GM12878 (cell line): ENCODE data around the gene HNMT. TPM values are rescaled to one million over a fixed set of nuclear protein-coding genes. Genes with fewer than 3 reads are reported as not detected.

ENCODE experiments used
- ATAC-seq: fragments of 200-7000 bp; cut with Tn5 transposase; 3 replicates; pipeline ENCODE4 v1.9.1; 2020; ENCODE audit warnings: mild to moderate bottlenecking, moderate library complexity
- BruUV-seq: library from RNA; stranded (reverse); fragments of 400-500 nt; replicated peaks from 2 replicates; lab custom pipeline; 2021; lab: Mats Ljungman, UMichigan
- CTCF ChIA-PET: fragments of 300-600 bp; sonication (Branson Sonifier 250); formaldehyde crosslinking; extraction: SDS; loops from one replicate; lab custom pipeline; 2021; ENCODE audit warnings: inconsistent platforms; lab: Yijun Ruan, JAX
- POLR2A ChIA-PET: fragments of 350-600 bp; formaldehyde crosslinking; extraction: SDS; loops from one replicate; lab custom pipeline; 2021; ENCODE audit warnings: inconsistent platforms; lab: Charles Lee
- RAD21 ChIA-PET: fragments of 300-600 bp; sonication (Branson Sonifier 250); formaldehyde crosslinking; loops from one replicate; lab custom pipeline; 2023; ENCODE audit warnings: antibody characterized with exemption; ENCODE audit not compliant: unreplicated experiment; lab: Charles Lee
- SMC1A ChIA-PET: fragments of 300-600 bp; sonication (Branson Sonifier 250); formaldehyde crosslinking; loops from one replicate; lab custom pipeline; 2023; ENCODE audit not compliant: unreplicated experiment, uncharacterized antibody; lab: Charles Lee
- DNase-seq: peaks from one replicate; pipeline ENCODE4 v3.0.0-alpha.2; 2011; ENCODE audit warnings: low read depth, low spot score
- FAIRE-seq: peaks from 3 replicates; lab custom pipeline; 2011; peaks lifted over from hg19 to GRCh38; lab: Jason Lieb, UNC
- H2AFZ ChIP-seq: 2 replicates; pipeline ENCODE4 v1.6.0; 2011; ENCODE audit warnings: low read depth, low read length, control low read depth; ENCODE audit not compliant: control insufficient read depth
- H3K27ac ChIP-seq: 2 replicates; pipeline ENCODE4 v1.5.1; 2011; ENCODE audit warnings: control low read depth; ENCODE audit not compliant: control insufficient read depth, insufficient read depth
- H3K27me3 ChIP-seq, 2 experiments: replicated peaks in 1 of 2; 2 replicates each; pipeline versions ENCODE4 v1.6.0 to v1.6.1; 2011; ENCODE audit warnings: low read length in 1 of 2; ENCODE audit not compliant: control insufficient read depth in 2 of 2, insufficient read depth in 2 of 2
- H3K36me3 ChIP-seq, 2 experiments: 2 replicates each; pipeline ENCODE4 v1.5.1; 2011; ENCODE audit warnings: low read length in 1 of 2; ENCODE audit not compliant: control insufficient read depth in 2 of 2, insufficient read depth in 2 of 2
- H3K4me1 ChIP-seq: 2 replicates; pipeline ENCODE4 v1.6.1; 2011; ENCODE audit warnings: mild to moderate bottlenecking, low read length, moderate library complexity, mixed read lengths; ENCODE audit not compliant: control insufficient read depth, insufficient read depth
- H3K4me2 ChIP-seq: 2 replicates; pipeline ENCODE4 v1.6.0; 2011; ENCODE audit warnings: control low read depth; ENCODE audit not compliant: control insufficient read depth, insufficient read depth
- H3K4me3 ChIP-seq: fragments of 200-600 bp; sonication (generic); 2 replicates; pipeline ENCODE4 v1.5.1; 2016
- H3K79me2 ChIP-seq: 2 replicates; pipeline ENCODE4 v1.6.0; 2011; ENCODE audit warnings: low read length; ENCODE audit not compliant: control insufficient read depth, insufficient read depth
- H3K9ac ChIP-seq: 2 replicates; pipeline ENCODE4 v1.8.0; 2011; ENCODE audit warnings: low read length, control low read depth, mixed read lengths; ENCODE audit not compliant: control insufficient read depth, insufficient read depth
- H3K9me3 ChIP-seq: replicated peaks from 3 replicates; pipeline ENCODE4 v1.5.1; 2011; ENCODE audit warnings: mild to moderate bottlenecking, low read length; ENCODE audit not compliant: control insufficient read depth, insufficient read depth
- H4K20me1 ChIP-seq: 2 replicates; pipeline ENCODE4 v1.6.0; 2011; ENCODE audit not compliant: control insufficient read depth, insufficient read depth
- CREM ChIP-seq: IDR thresholded peaks from 2 replicates; pipeline ENCODE4 v1.6.1; 2014; ENCODE audit warnings: antibody characterized with exemption, low read depth
- EGR1 ChIP-seq, 2 experiments: IDR thresholded peaks; 1 replicate in 1 of 2; 2 replicates in 1 of 2; pipeline ENCODE4 v1.6.1; 2011 to 2012; ENCODE audit warnings: low read depth in 2 of 2, low read length in 2 of 2, borderline replicate concordance in 1 of 2, mild to moderate bottlenecking in 1 of 2, moderate library complexity in 1 of 2
- MTA2 ChIP-seq: fragments of 450-650 bp; IDR thresholded peaks from 2 replicates; pipeline ENCODE4 v1.6.1; 2016; ENCODE audit warnings: low read depth, mild to moderate bottlenecking, moderate library complexity
- PBX3 ChIP-seq: IDR thresholded peaks from 2 replicates; pipeline ENCODE4 v1.6.1; 2011; ENCODE audit warnings: mild to moderate bottlenecking, low read depth, low read length, moderate library complexity; ENCODE audit not compliant: insufficient replicate concordance
- SMARCA5 ChIP-seq: fragments of 450-650 bp; IDR thresholded peaks from 2 replicates; pipeline ENCODE4 v1.6.1; 2017; ENCODE audit warnings: mild to moderate bottlenecking
- STAT3 ChIP-seq: IDR thresholded peaks from 2 replicates; pipeline ENCODE4 v1.6.1; 2011; ENCODE audit warnings: low read depth, low read length, improper control_type of control experiment
- TCF12 ChIP-seq: IDR thresholded peaks from 2 replicates; pipeline ENCODE4 v1.6.1; 2011; ENCODE audit warnings: low read depth, mild to moderate bottlenecking, low read length
- WRNIP1 ChIP-seq: IDR thresholded peaks from 2 replicates; pipeline ENCODE4 v1.6.1; 2011; ENCODE audit warnings: low read depth, low read length, improper control_type of control experiment, borderline replicate concordance
- YY1 ChIP-seq: IDR thresholded peaks from 2 replicates; pipeline ENCODE4 v1.6.1; 2011; ENCODE audit warnings: low read depth, mild to moderate bottlenecking, low read length
- ZSCAN29 ChIP-seq: fragments of 450-650 bp; IDR thresholded peaks from 2 replicates; pipeline ENCODE4 v1.6.1; 2017; ENCODE audit warnings: mild to moderate bottlenecking, moderate library complexity
- WGBS: methylation state at CpG from one replicate; pipeline ENCODE4 v1.1.6; 2016; ENCODE audit warnings: low lambda C conversion rate; ENCODE audit not compliant: insufficient replicate concordance, insufficient coverage; ENCODE audit errors: missing lambda C conversion rate; 5-methylcytosine and 5-hydroxymethylcytosine counted together
- in situ Hi-C: fragments of 300-500 bp; cut with MboI; formaldehyde crosslinking; loops from 9 replicates; pipeline ENCODE4 v1.14.3; 2018; ENCODE audit warnings: mixed read lengths
- intact Hi-C: fragments of 100-400 bp; cut with micrococcal nuclease; formaldehyde crosslinking; loops from one replicate; pipeline ENCODE4 v1.14.2; 2022; ENCODE audit not compliant: unreplicated experiment
- polyA plus RNA-seq, 11 experiments: library from polyadenylated mRNA; depleted of rRNA in 4 of 11; unstranded in 6 of 11; stranded (reverse) in 5 of 11; fragments of >200 nt; fragmentation: Nextera tagmentation in 4 of 11; fragmentation: Illumina TruSeq in 1 of 11; extraction: Ambion mirVana in 4 of 11; extraction: Trizol in 1 of 11; gene quantifications; 1 replicate in 1 of 11; 2 replicates in 10 of 11; pipeline versions ENCODE4 v1.2.1 to v1.2.3, GENCODE V29; 2011 to 2016; ENCODE audit warnings: inconsistent platforms in 2 of 11, missing spikeins in 2 of 11, low read depth in 1 of 11
- total RNA-seq, 4 experiments: library from RNA; depleted of rRNA in 3 of 4; stranded (reverse); fragments of >200 nt in 3 of 4; fragmentation: Illumina TruSeq in 1 of 4; extraction: Trizol in 1 of 4; gene quantifications; 2 replicates each; pipeline versions ENCODE4 v1.2.1 to v1.2.3, GENCODE V29; 2013 to 2021

The HNMT gene
- total and polyA plus RNA-seq, 10 of the 15 experiments (the other 5 are each of a cell fraction or from before 2014, with no cell fraction given) = not detected

- ChIA-PET CTCF (interaction anchor here (1.2 kb wide), 1 partner anchor 23 kb away, joined by 3 read pairs; no protein-coding TSS in a partner anchor), SMC1A (interaction anchor here (0.8 to 1.2 kb wide), 2 partner anchors 14 to 70 kb away, joined by 3 to 4 read pairs; no protein-coding TSS in a partner anchor), RAD21 (no interaction called here), POLR2A (no interaction called here)
- in situ Hi-C loops (no loop called here), intact Hi-C loops (no loop called here)
- Histone ChIP-seq H3K9ac (no peak overlapping the region), H3K4me3 (no peak overlapping the region), H3K79me2 (no peaks in the 10 kb centered on the region), H2AFZ (no peak overlapping the region), H3K4me2 (no peak overlapping the region), H3K27ac (no peak overlapping the region), H3K4me1 (no peaks in the 10 kb centered on the region), H3K36me3 (no peaks in the 10 kb centered on the region), H3K27me3 (no peaks in the 10 kb centered on the region), H4K20me1 (no peaks in the 10 kb centered on the region), H3K9me3 (no peaks in the 10 kb centered on the region)
- BruUV-seq = no TSS peak
- WGBS = 0% methylated on average over 1 of the region's 1 CpG
- no peak for DNase-seq
- no peak for ATAC-seq
- TF ChIP-seq YY1 = no peak
- no peak for TF ChIP-seq STAT3
- TF ChIP-seq ZSCAN29 = no peak
- no peak for TF ChIP-seq CREM
- TF ChIP-seq MTA2 = no peak
- no peak for TF ChIP-seq EGR1 (IDR thresholded peaks at IDR 0.05; ENCODE audit: borderline replicate concordance in 1 of 2, low read depth in 2 of 2, low read length in 2 of 2)
- no peak for TF ChIP-seq TCF12
- TF ChIP-seq PBX3 = no peak
- TF ChIP-seq WRNIP1 = no peak
- no peak for TF ChIP-seq SMARCA5
- FAIRE-seq = no peak
Measured at GRCh38 chr2:138017824-138018223, 53.6 kb downstream of the HNMT start.
